ENCODE data around the gene SPATA1.

GRCh38 chr1:84600796-84601195 lies 94.6 kb downstream of the SPATA1 start:
- no peak for TF ChIP-seq POLR2AphosphoS5 (IDR thresholded peaks at IDR 0.05)
- no peak for TF ChIP-seq POLR2A (IDR thresholded peaks at IDR 0.05)
- no peak for TF ChIP-seq CTCF (IDR thresholded peaks at IDR 0.05)
